ENCODE results near the gene THBS1.

DNA sequence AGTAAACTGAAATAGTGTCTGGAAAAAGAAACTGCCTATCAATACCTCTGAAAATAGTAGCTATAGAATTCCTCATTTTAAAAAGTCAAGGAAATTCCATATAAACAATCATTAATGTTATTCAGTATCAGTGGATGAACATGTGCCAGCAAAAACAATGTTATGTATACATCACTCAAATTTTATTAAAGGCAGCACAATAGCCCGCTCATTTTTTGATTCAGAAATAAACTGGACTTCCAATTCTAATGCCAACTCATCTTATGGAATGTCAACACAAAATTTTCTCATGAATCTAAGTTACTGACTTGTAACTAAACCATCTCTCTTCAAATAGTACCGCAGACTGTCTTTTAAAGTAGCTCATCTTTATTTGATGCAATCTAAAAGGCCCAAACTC is 19.0 kb downstream of the THBS1 start:
- TF ChIP-seq GATA3 (IDR thresholded peaks at IDR 0.05; ENCODE audit: low read depth, low read length) (no peak), GATA2 (IDR thresholded peaks at IDR 0.05; ENCODE audit: low read depth, low read length) (no peak)
